GM04504 (cell line): ENCODE measurements around the gene CDK18.

Source experiments
- DNase-seq: peaks from one replicate; pipeline ENCODE4 v3.0.0-alpha.2; 2012; ENCODE audit warnings: low read depth

Gene CDK18

GRCh38 chr1:205505076-205505729 lies 734 bp downstream of the CDK18 start:
- no peak for DNase-seq

- no peak for DNase-seq
Measured at GRCh38 chr1:205505791-205506190, 1.3 kb downstream of the CDK18 start.

GRCh38 chr1:205506409-205507200 lies 2.1 kb downstream of the CDK18 start:
- no peak for DNase-seq

- no peak for DNase-seq
Measured at GRCh38 chr1:205508227-205508714, 3.8 kb downstream of the CDK18 start.

GRCh38 chr1:205510308-205510950 lies 6.0 kb downstream of the CDK18 start:
- no peak for DNase-seq

GRCh38 chr1:205510951-205511330 lies 6.5 kb downstream of the CDK18 start:
- no peak for DNase-seq

GRCh38 chr1:205512059-205513045 lies 7.9 kb downstream of the CDK18 start:
- no peak for DNase-seq

- DNase-seq = no peak
Measured at GRCh38 chr1:205513774-205514173, 9.3 kb downstream of the CDK18 start.

- DNase-seq = no peak
Measured at GRCh38 chr1:205514211-205515142, 10.0 kb downstream of the CDK18 start.

GRCh38 chr1:205515781-205516253 lies 11.3 kb downstream of the CDK18 start:
- DNase-seq = no peak

GRCh38 chr1:205516362-205516761 lies 11.9 kb downstream of the CDK18 start:
- DNase-seq = no peak

- DNase-seq = no peak
Measured at GRCh38 chr1:205517288-205517687, 12.8 kb downstream of the CDK18 start.

GRCh38 chr1:205517763-205518162 lies 13.3 kb downstream of the CDK18 start:
- DNase-seq = no peak

- no peak for DNase-seq
Measured at GRCh38 chr1:205518661-205519540, 14.4 kb downstream of the CDK18 start.

GRCh38 chr1:205519541-205520131 lies 15.2 kb downstream of the CDK18 start:
- DNase-seq = peak; percentile 46

- DNase-seq = no peak
Measured at GRCh38 chr1:205520709-205521108, 16.2 kb downstream of the CDK18 start.

GRCh38 chr1:205521686-205522085 lies 17.2 kb downstream of the CDK18 start:
- no peak for DNase-seq

GRCh38 chr1:205522692-205523091 lies 18.2 kb downstream of the CDK18 start:
- DNase-seq = no peak

GRCh38 chr1:205523261-205523890 lies 18.9 kb downstream of the CDK18 start:
- DNase-seq = no peak
